RWPE1 (cell line): ENCODE results near the gene CRABP2.

Experiments
- CTCF ChIA-PET: fragments of 350-600 bp; sonication (Branson Sonifier 250); formaldehyde crosslinking; extraction: SDS; loops from one replicate; lab custom pipeline; 2021; lab: Yijun Ruan, JAX
- POLR2A ChIA-PET: fragments of 400-600 bp; formaldehyde crosslinking; extraction: SDS; loops from one replicate; lab custom pipeline; 2020; ENCODE audit warnings: antibody characterized with exemption; ENCODE audit not compliant: low non-redundant PET; lab: Yijun Ruan, JAX
- DNase-seq: peaks from one replicate; pipeline ENCODE4 v3.0.0; 2012; ENCODE audit warnings: low spot score
- H3K27ac ChIP-seq: fragments of 450-650 bp; 2 replicates; pipeline ENCODE4 v1.5.1; 2017
- TF ChIP-seq, protein P1 (sequence below): fragments of 450-650 bp; conservative IDR thresholded peaks from 2 replicates; pipeline ENCODE4 v1.5.1; 2017; ENCODE audit warnings: low read depth, mild to moderate bottlenecking

CRABP2 gene

DNA sequence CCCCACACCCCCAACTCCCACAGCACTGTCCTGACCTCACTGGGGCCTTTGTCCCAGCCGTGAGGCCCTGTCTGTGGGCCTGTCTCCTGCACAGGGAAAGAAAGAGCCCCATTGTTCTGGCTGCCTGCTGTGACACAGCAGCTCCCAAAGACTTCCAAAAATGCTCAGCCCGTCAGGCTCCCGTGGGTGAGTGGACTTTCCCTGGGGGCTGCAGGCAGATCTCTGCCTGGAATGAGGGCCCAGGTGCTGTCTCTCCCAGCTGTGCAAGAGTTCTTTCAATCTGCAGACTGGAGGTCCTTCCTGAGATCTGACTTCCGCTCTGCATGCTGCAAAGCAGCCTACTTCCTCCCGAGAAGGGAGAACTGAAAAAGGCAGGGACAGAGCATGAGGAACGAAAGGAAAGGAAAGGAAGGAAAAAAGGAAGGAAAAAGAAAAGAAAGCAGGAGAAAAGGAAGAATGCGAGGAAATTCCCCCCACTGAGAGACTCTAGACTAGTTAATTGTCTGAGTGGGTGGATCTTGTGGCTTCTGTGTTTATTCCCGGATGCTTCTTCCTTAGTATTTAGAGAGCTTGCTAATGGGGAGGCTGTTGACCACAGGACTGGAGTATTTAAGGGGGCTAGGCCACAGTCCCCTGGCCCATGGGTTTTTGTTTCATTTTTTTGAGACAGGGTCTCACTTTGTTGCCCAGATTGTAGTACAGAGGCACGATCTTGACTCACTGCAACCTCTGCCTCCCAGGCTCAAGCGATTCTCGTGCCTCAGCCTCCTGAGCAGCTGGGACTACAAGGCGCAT, 43.2 kb downstream of the CRABP2 start:
- TF ChIP-seq, protein P1, sequence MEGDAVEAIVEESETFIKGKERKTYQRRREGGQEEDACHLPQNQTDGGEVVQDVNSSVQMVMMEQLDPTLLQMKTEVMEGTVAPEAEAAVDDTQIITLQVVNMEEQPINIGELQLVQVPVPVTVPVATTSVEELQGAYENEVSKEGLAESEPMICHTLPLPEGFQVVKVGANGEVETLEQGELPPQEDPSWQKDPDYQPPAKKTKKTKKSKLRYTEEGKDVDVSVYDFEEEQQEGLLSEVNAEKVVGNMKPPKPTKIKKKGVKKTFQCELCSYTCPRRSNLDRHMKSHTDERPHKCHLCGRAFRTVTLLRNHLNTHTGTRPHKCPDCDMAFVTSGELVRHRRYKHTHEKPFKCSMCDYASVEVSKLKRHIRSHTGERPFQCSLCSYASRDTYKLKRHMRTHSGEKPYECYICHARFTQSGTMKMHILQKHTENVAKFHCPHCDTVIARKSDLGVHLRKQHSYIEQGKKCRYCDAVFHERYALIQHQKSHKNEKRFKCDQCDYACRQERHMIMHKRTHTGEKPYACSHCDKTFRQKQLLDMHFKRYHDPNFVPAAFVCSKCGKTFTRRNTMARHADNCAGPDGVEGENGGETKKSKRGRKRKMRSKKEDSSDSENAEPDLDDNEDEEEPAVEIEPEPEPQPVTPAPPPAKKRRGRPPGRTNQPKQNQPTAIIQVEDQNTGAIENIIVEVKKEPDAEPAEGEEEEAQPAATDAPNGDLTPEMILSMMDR: no peak
- H3K27ac ChIP-seq: peak overlapping the region; percentile 89
- CTCF ChIA-PET: interaction anchor here (0.6 to 2.8 kb wide), 6 partner anchors 27 to 362 kb away, joined by 4 to 15 read pairs (median 6); partner anchors contain the start of gene CRABP2
- POLR2A ChIA-PET: interaction anchor here (1.1 kb wide), 2 partner anchors 45 to 64 kb away, joined by 3 to 7 read pairs; no protein-coding TSS in a partner anchor
- no peak for DNase-seq

GRCh38 chr1:156660752-156661112, 44.7 kb downstream of the CRABP2 start:
- CTCF ChIA-PET: interaction anchor here (0.9 to 2.8 kb wide), 6 partner anchors 13 to 45 kb away, joined by 3 to 15 read pairs (median 8); partner anchors contain the start of genes CRABP2 and NES
- H3K27ac ChIP-seq: peak overlapping the region; percentile 89
- POLR2A ChIA-PET: interaction anchor here (0.6 to 1.1 kb wide), 2 partner anchors 46 to 245 kb away, joined by 4 to 7 read pairs; no protein-coding TSS in a partner anchor
- TF ChIP-seq, protein P1: no peak
- no peak for DNase-seq

DNA sequence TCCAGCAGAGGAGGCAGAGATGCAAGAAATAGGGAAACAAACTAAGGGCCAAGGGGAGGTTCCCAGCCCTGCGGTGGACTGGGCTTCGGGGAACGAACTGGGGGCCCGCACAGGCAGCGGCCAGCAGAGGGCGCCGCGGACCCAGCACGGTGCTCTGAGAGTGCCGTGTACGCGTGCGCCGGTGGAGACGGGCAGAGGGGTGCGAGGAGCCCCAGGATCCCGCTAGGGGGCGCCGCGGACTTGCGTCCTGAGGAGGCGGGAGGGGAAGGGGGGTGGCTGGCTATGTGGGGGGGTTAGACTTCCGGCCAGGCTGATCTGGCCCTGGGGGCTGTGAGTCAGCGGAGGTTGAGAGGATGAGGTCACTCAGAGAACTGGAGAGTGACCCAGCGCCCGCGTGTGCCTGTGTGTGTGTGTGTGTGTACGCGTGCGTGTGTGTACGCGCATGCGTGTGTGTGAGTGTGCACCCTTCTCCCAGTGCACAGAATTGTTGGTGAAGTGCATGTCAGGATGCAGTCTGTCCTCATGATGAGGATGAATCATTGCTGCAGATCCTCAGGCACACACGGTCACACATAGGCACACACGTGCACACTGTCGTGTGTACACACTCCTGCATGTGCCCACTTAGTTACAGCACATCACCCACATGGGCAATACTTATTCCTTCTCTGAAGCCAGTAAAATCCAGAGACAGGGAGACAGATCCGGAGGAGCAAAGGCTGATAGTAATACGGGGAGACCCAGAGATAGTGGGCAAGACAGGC, 45.2 kb downstream of the CRABP2 start:
- POLR2A ChIA-PET: no interaction called here
- peak overlapping the region; percentile 89 for H3K27ac ChIP-seq
- CTCF ChIA-PET: interaction anchor here (0.6 to 2.8 kb wide), 22 partner anchors 11 to 230 kb away, joined by 3 to 15 read pairs (median 5); partner anchors contain the start of genes CRABP2, NAXE and NES
- TF ChIP-seq, protein P1: peak; percentile 99
- DNase-seq: peak; percentile 99

DNA sequence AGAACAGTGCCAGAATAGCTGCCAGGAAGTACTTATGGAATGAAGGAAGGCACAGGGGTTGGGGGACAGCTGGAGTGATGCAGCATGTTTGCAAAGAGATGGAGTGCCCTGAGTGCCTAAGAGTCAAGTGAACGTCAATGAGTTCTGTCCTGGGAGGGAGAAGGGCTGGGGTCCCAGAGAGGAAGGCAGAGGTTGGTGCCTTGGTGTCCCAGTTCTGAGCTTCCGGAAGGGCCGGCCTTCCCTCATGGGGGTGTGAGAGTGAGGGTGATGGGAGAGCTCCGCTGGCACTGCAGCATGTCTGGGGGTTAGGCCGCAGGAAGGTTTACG, 45.8 kb downstream of the CRABP2 start:
- H3K27ac ChIP-seq: peak overlapping the region; percentile 89

GRCh38 chr1:156658945-156659574, 46.3 kb downstream of the CRABP2 start:
- no peak for DNase-seq
- ChIA-PET CTCF (interaction anchor here (0.6 to 2.8 kb wide), 24 partner anchors 10 to 231 kb away, joined by 3 to 11 read pairs (median 5); partner anchors contain the start of genes CRABP2, NAXE and NES), POLR2A (no interaction called here)
- H3K27ac ChIP-seq: peak overlapping the region; percentile 89
- TF ChIP-seq, protein P1: no peak

More for the DNA sequence above, 45.8 kb downstream of the CRABP2 start:
- ChIA-PET CTCF (interaction anchor here (0.6 to 2.8 kb wide), 19 partner anchors 11 to 230 kb away, joined by 3 to 11 read pairs (median 5); partner anchors contain the start of genes CRABP2, NAXE and NES), POLR2A (no interaction called here)
- TF ChIP-seq, protein P1: no peak
- no peak for DNase-seq

DNA sequence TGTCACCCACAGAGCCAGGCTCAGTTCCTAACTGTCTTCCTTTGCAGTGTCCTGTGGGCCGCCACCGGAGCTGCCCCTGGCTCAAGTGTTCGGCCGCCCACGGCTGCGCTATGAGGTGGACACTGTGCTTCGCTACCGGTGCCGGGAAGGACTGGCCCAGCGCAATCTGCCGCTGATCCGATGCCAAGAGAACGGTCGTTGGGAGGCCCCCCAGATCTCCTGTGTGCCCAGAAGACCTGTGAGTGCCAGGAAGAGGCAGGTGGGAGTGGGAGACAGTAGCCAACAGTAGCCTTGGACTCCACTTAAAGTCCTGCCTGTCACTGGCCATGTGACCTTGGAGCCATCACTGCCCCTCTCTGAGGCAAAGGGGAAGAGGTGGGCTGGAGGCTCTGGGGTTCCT, 46.9 kb downstream of the CRABP2 start:
- H3K27ac ChIP-seq: peak overlapping the region; percentile 89; the same call in 1 of the 2 replicates
- DNase-seq: no peak
- ChIA-PET CTCF (interaction anchor here (0.6 to 1.9 kb wide), 10 partner anchors 9 to 378 kb away, joined by 3 to 19 read pairs (median 5); no protein-coding TSS in a partner anchor), POLR2A (no interaction called here)
- TF ChIP-seq, protein P1: no peak
